Neural cell (in vitro differentiated cells): ENCODE results near the gene RAF1.

ENCODE experiments used
- EZH2 ChIP-seq: fragments of 200-600, 300-800 bp; shearing (Covaris generic), sonication (generic); IDR thresholded peaks from 2 replicates; pipeline ENCODE4 v1.6.1; 2014; ENCODE audit warnings: antibody characterized with exemption, low read length, borderline replicate concordance, mild to moderate bottlenecking; ENCODE audit not compliant: insufficient read depth, poor library complexity, severe bottlenecking
- MXI1 ChIP-seq: fragments of 450-650 bp; conservative IDR thresholded peaks from 2 replicates; pipeline ENCODE4 v1.6.1; 2014; ENCODE audit warnings: antibody characterized with exemption, mild to moderate bottlenecking; ENCODE audit not compliant: poor library complexity, severe bottlenecking
- POLR2AphosphoS5 ChIP-seq: IDR thresholded peaks from 2 replicates; pipeline ENCODE4 v1.6.1; 2012
- RAD21 ChIP-seq: fragments of 450-650 bp; conservative IDR thresholded peaks from 2 replicates; pipeline ENCODE4 v1.6.1; 2014; ENCODE audit warnings: antibody characterized with exemption, mild to moderate bottlenecking, moderate library complexity
- SMC3 ChIP-seq: fragments of 450-650 bp; conservative IDR thresholded peaks from 2 replicates; pipeline ENCODE4 v1.6.1; 2014; ENCODE audit warnings: antibody characterized with exemption, mild to moderate bottlenecking, moderate library complexity; ENCODE audit not compliant: poor library complexity
- TAF1 ChIP-seq: IDR thresholded peaks from 2 replicates; pipeline ENCODE4 v1.6.1; 2012; ENCODE audit warnings: low read depth
- TF ChIP-seq, protein P1 (sequence below): fragments of 450-650 bp; IDR thresholded peaks from 2 replicates; pipeline ENCODE4 v1.5.1; 2014; ENCODE audit warnings: antibody characterized with exemption, mild to moderate bottlenecking, moderate library complexity; ENCODE audit not compliant: poor library complexity, severe bottlenecking

- TF ChIP-seq MXI1 (no peak), RAD21 (no peak), TAF1 (no peak), POLR2AphosphoS5 (no peak), EZH2 (no peak), SMC3 (no peak)
- TF ChIP-seq, protein P1, sequence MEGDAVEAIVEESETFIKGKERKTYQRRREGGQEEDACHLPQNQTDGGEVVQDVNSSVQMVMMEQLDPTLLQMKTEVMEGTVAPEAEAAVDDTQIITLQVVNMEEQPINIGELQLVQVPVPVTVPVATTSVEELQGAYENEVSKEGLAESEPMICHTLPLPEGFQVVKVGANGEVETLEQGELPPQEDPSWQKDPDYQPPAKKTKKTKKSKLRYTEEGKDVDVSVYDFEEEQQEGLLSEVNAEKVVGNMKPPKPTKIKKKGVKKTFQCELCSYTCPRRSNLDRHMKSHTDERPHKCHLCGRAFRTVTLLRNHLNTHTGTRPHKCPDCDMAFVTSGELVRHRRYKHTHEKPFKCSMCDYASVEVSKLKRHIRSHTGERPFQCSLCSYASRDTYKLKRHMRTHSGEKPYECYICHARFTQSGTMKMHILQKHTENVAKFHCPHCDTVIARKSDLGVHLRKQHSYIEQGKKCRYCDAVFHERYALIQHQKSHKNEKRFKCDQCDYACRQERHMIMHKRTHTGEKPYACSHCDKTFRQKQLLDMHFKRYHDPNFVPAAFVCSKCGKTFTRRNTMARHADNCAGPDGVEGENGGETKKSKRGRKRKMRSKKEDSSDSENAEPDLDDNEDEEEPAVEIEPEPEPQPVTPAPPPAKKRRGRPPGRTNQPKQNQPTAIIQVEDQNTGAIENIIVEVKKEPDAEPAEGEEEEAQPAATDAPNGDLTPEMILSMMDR: no peak
Observed at GRCh38 chr3:12601072-12601471, 62.8 kb downstream of the RAF1 start.
